ENCODE measurements around the gene HSP90AB1. TPM values are rescaled to one million over a fixed set of nuclear protein-coding genes. Genes with fewer than 3 reads are reported as not detected.

Gene HSP90AB1
- total and polyA plus RNA-seq, 2 experiments from 2014 or later: 440 to 891 TPM

GRCh38 chr6:44263354-44264100 is 16.6 kb downstream of the HSP90AB1 start:
- 63% methylated on average over 8 of the region's 9 CpGs for WGBS (ENCODE audit: low lambda C conversion rate, missing lambda C conversion rate)
- peak overlapping the region; percentile 98 for H3K4me2 ChIP-seq
- peaks cover 10% of the 10 kb centered on the region for H4K20me1 ChIP-seq (ENCODE audit: insufficient read depth, poor library complexity, severe bottlenecking)
- peaks cover 27% of the 10 kb centered on the region for H3K79me2 ChIP-seq
- no peaks in the 10 kb centered on the region for H3K36me3 ChIP-seq (replicated peaks; ENCODE audit: insufficient read depth, low read depth)
- H3K27me3 ChIP-seq: peaks cover 4% of the 10 kb centered on the region
- H3K9me3 ChIP-seq (ENCODE audit: low read depth): no peaks in the 10 kb centered on the region
- H3K9me2 ChIP-seq (replicated peaks; ENCODE audit: insufficient read depth): no peaks in the 10 kb centered on the region
- peak overlapping the region; percentile 93 for H3K27ac ChIP-seq
- no peak overlapping the region for H2AFZ ChIP-seq
- H3K4me3 ChIP-seq: peak overlapping the region; percentile 77
- H3K4me1 ChIP-seq (ENCODE audit: insufficient read depth): peaks cover 23% of the 10 kb centered on the region
- peak; percentile 69 for DNase-seq (ENCODE audit: low spot score)
- TF ChIP-seq EZH2phosphoT487 (IDR thresholded peaks at IDR 0.05; ENCODE audit: low read depth, severe bottlenecking, unreplicated experiment) (no peak), EZH2 (IDR thresholded peaks at IDR 0.05; ENCODE audit: borderline replicate concordance) (no peak), CTCF (IDR thresholded peaks at IDR 0.05; ENCODE audit: poor library complexity) (no peak)

GRCh38 chr6:44264154-44265006 is 17.5 kb downstream of the HSP90AB1 start:
- no peak for TF ChIP-seq EZH2 (IDR thresholded peaks at IDR 0.05; ENCODE audit: borderline replicate concordance)
- no peak for TF ChIP-seq CTCF (IDR thresholded peaks at IDR 0.05; ENCODE audit: poor library complexity)
- peak overlapping the region; percentile 93 for H3K27ac ChIP-seq
- no peaks in the 10 kb centered on the region for H3K9me3 ChIP-seq (ENCODE audit: low read depth)

GRCh38 chr6:44265007-44265721 is 18.3 kb downstream of the HSP90AB1 start, which contains the start of gene NFKBIE:
NFKBIE (minus strand) TSS chr6:44265551; CDS start chr6:44265346, 205 bp downstream.
- Histone ChIP-seq H3K9me3 (ENCODE audit: low read depth) (no peaks in the 10 kb centered on the region), H3K36me3 (replicated peaks; ENCODE audit: insufficient read depth, low read depth) (no peaks in the 10 kb centered on the region), H3K4me1 (ENCODE audit: insufficient read depth) (peaks cover 23% of the 10 kb centered on the region), H3K27ac (peak within 1 kb of the TSS; percentile 93), H3K79me2 (peaks cover 27% of the 10 kb centered on the region), H4K20me1 (ENCODE audit: insufficient read depth, poor library complexity, severe bottlenecking) (peaks cover 10% of the 10 kb centered on the region), H3K9me2 (replicated peaks; ENCODE audit: insufficient read depth) (no peaks in the 10 kb centered on the region), H3K4me3 (peak within 1 kb of the TSS; percentile 77), H3K27me3 (peaks cover 20% of the 10 kb centered on the region), H3K4me2 (peak within 1 kb of the TSS; percentile 98), H2AFZ (peak within 1 kb of the TSS; percentile 56)
- DNase-seq (ENCODE audit: low spot score): peak; percentile 98
- 1% methylated on average over 62 of the region's 72 CpGs for WGBS (ENCODE audit: low lambda C conversion rate, missing lambda C conversion rate)
- TF ChIP-seq CTCF (IDR thresholded peaks at IDR 0.05; ENCODE audit: poor library complexity): peak; percentile 49
- no peak for TF ChIP-seq EZH2 (IDR thresholded peaks at IDR 0.05; ENCODE audit: borderline replicate concordance)
- TF ChIP-seq EZH2phosphoT487 (IDR thresholded peaks at IDR 0.05; ENCODE audit: low read depth, severe bottlenecking, unreplicated experiment): no peak

More at GRCh38 chr6:44264154-44265006, 17.5 kb downstream of the HSP90AB1 start:
- Histone ChIP-seq H3K4me1 (ENCODE audit: insufficient read depth) (peaks cover 23% of the 10 kb centered on the region), H3K4me3 (peak overlapping the region; percentile 77), H3K27me3 (peaks cover 12% of the 10 kb centered on the region), H3K36me3 (replicated peaks; ENCODE audit: insufficient read depth, low read depth) (no peaks in the 10 kb centered on the region), H3K79me2 (peaks cover 27% of the 10 kb centered on the region), H3K9me2 (replicated peaks; ENCODE audit: insufficient read depth) (no peaks in the 10 kb centered on the region), H2AFZ (peak overlapping the region; percentile 56), H3K4me2 (peak overlapping the region; percentile 98), H4K20me1 (ENCODE audit: insufficient read depth, poor library complexity, severe bottlenecking) (peaks cover 10% of the 10 kb centered on the region)
- WGBS (ENCODE audit: low lambda C conversion rate, missing lambda C conversion rate): 17% methylated on average over 13 of the region's 13 CpGs
- no peak for DNase-seq (ENCODE audit: low spot score)

Measured in hepatocyte (in vitro differentiated cells).